BJ (cell line): Measurements from ENCODE around the gene NAT8L. TPM values are rescaled to one million over a fixed set of nuclear protein-coding genes. Genes with fewer than 3 reads are reported as not detected.

Experiments used
- CTCF ChIA-PET: fragments of 350-600 bp; formaldehyde crosslinking; extraction: SDS; loops from one replicate; lab custom pipeline; 2021; ENCODE audit warnings: antibody characterized with exemption, inconsistent platforms; lab: Yijun Ruan, JAX
- POLR2A ChIA-PET: fragments of 300-600 bp; sonication (Branson Sonifier 250); formaldehyde crosslinking; extraction: SDS; loops from one replicate; lab custom pipeline; 2021; ENCODE audit warnings: antibody characterized with exemption; lab: Charles Lee
- DNase-seq: peaks from one replicate; pipeline ENCODE4 v3.0.0-alpha.2; 2011; ENCODE audit warnings: low read depth
- H3K27me3 ChIP-seq: 2 replicates; pipeline ENCODE4 v1.6.0; 2011; ENCODE audit warnings: low read length; ENCODE audit not compliant: control insufficient read depth, insufficient read depth
- H3K36me3 ChIP-seq: 2 replicates; pipeline ENCODE4 v1.5.1; 2011; ENCODE audit warnings: low read length; ENCODE audit not compliant: control insufficient read depth, insufficient read depth
- H3K4me3 ChIP-seq: 2 replicates; pipeline ENCODE4 v1.5.1; 2011; ENCODE audit warnings: low read depth, mild to moderate bottlenecking, control low read depth, low read length
- CTCF ChIP-seq: IDR thresholded peaks from 2 replicates; pipeline ENCODE4 v1.5.1; 2011; ENCODE audit warnings: low read depth, mild to moderate bottlenecking, control low read depth, inconsistent platforms, low read length, moderate library complexity; ENCODE audit not compliant: insufficient read depth
- polyA plus RNA-seq: library from polyadenylated mRNA; depleted of rRNA; stranded (reverse); fragments of >200 nt; gene quantifications from 2 replicates; pipeline ENCODE4 v1.2.3, GENCODE V29; 2011

The NAT8L gene
- polyA plus RNA-seq, 1 experiment: 0.04 TPM

- POLR2A ChIA-PET: no interaction called here
Observed at GRCh38 chr4:2074588-2074987, 15.5 kb downstream of the NAT8L start.

DNA sequence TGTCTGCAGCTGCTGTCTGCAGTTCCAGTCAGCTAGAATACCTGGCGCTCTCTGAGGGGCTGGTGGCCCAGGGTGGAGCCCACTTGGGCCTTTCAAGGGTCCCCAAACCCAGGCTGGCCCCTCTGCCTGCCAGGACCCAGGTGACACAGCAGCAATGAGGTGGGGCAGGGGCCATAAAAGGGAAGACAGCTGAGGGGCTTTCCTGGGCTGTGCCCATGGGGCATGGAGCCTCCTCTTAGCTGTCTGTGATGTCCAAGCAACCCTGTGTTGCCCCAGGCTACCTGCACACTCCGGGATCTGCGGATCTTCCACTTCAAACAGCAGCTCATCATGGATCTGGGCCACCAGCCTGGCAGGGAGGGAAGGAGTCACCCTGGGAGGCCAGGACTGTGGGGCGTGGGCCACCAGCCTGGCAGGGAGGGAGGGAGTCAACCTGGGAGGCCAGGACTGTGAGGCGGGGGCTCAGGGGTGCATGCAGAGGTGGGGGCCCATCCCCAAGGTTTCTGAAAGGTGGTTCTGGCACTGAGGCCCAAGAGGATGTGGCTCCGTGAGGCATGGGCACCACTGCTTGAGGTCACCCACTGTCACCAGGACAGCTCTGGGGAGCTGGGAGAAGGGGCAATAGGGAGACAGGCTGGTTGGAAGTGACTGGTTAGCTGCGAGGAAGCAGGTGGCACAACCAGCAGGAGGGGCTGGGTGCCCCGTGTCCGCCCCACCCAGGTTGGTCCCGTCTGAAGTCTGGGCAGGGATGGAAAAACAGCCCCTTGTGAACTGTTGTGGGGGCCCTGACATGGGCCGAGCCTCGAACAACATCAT is 16.3 kb downstream of the NAT8L start:
- CTCF ChIA-PET: no interaction called here

More at GRCh38 chr4:2074588-2074987, 15.5 kb downstream of the NAT8L start:
- TF ChIP-seq CTCF: no peak
- Histone ChIP-seq H3K27me3 (no peaks in the 10 kb centered on the region), H3K4me3 (no peak overlapping the region), H3K36me3 (no peaks in the 10 kb centered on the region)
- CTCF ChIA-PET: no interaction called here
- no peak for DNase-seq

GRCh38 chr4:2075987-2076907 is 17.1 kb downstream of the NAT8L start:
- POLR2A ChIA-PET: no interaction called here
- Histone ChIP-seq H3K27me3 (no peaks in the 10 kb centered on the region), H3K4me3 (no peak overlapping the region), H3K36me3 (no peaks in the 10 kb centered on the region)
- CTCF ChIA-PET: no interaction called here
- DNase-seq: no peak
- no peak for TF ChIP-seq CTCF

More for the DNA sequence above, 16.3 kb downstream of the NAT8L start:
- POLR2A ChIA-PET: no interaction called here
- H3K27me3 ChIP-seq: no peaks in the 10 kb centered on the region
- H3K36me3 ChIP-seq: no peaks in the 10 kb centered on the region
- H3K4me3 ChIP-seq: no peak overlapping the region
- TF ChIP-seq CTCF: no peak
- no peak for DNase-seq

DNA sequence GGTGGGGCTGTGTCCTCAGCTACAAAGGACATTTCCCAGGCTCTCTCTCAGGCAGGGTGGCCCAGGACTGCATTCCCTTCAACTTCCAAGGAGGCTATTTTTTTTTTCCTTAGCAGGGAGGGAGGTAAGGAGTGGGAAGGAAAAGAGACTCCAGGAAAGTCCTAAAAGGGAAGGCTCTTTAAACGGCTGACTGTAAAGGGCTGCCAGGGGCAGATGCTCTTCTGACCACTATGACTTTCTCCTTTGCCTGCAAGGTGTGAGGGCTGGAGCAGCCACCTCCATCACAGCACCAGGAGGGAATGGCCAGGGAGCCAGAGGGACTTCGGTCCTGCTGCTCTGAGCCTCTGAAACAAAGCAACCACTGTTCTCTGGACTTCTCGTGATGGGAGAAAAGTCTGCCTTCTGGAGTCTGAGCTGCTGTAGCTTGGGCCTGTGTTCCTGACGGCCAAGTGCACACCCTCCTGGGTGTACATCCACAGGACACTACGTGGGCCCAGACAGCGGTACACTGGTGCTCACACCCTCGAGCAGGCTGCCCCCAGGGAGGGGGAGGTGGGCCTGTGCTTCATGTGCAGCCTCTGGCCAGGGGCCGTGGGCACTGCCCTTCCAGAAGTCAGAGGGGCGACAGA is 17.9 kb downstream of the NAT8L start:
- CTCF ChIA-PET: no interaction called here
- POLR2A ChIA-PET: no interaction called here
- Histone ChIP-seq H3K27me3 (no peaks in the 10 kb centered on the region), H3K4me3 (no peak overlapping the region), H3K36me3 (no peaks in the 10 kb centered on the region)
- no peak for TF ChIP-seq CTCF
- no peak for DNase-seq
